K562 (cell line): Measurements from ENCODE around the gene MED29. TPM values are rescaled to one million over a fixed set of nuclear protein-coding genes. Genes with fewer than 3 reads are reported as not detected.

Experiments
- BHLHE40 ChIP-seq: IDR thresholded peaks from 2 replicates; pipeline ENCODE4 v1.6.1; 2011; ENCODE audit warnings: low read length, improper control_type of control experiment
- CEBPG ChIP-seq, 3 experiments: fragments of 200-800 bp in 1 of 3; sonication (Bioruptor generic) in 1 of 3; sonication (generic) in 1 of 3; formaldehyde crosslinking in 1 of 3; IDR thresholded peaks in 2 of 3; conservative IDR thresholded peaks in 1 of 3; 2 replicates each; pipeline versions ENCODE4 v1.6.1 to v1.8.0; 2016 to 2022; ENCODE audit warnings: missing compliant biosample characterization in 2 of 3, missing genetic modification characterization in 2 of 3, mild to moderate bottlenecking in 1 of 3, missing genetic modification reagents in 1 of 3
- DPF2 ChIP-seq: fragments of 450-650 bp; IDR thresholded peaks from 2 replicates; pipeline ENCODE4 v1.6.1; 2016
- E2F4 ChIP-seq: sonication (generic); formaldehyde crosslinking; IDR thresholded peaks from 2 replicates; pipeline ENCODE4 v1.8.0; 2022; ENCODE audit warnings: mild to moderate bottlenecking, low read depth, missing genetic modification reagents
- FOXP1 ChIP-seq: sonication (generic); formaldehyde crosslinking; IDR thresholded peaks from 2 replicates; pipeline ENCODE4 v1.8.0; 2022; ENCODE audit warnings: mild to moderate bottlenecking, missing genetic modification reagents
- FOXP4 ChIP-seq: sonication (generic); formaldehyde crosslinking; IDR thresholded peaks from 2 replicates; pipeline ENCODE4 v1.8.0; 2022; ENCODE audit warnings: mild to moderate bottlenecking, missing genetic modification reagents, borderline replicate concordance
- HCFC1 ChIP-seq: IDR thresholded peaks from 2 replicates; pipeline ENCODE4 v1.6.1; 2012; ENCODE audit warnings: low read depth, low read length, improper control_type of control experiment
- HOMEZ ChIP-seq: fragments of 250-450 bp; sonication (Bioruptor Pico); IDR thresholded peaks from 2 replicates; pipeline ENCODE4 v1.4.0; 2020; ENCODE audit warnings: mild to moderate bottlenecking, moderate library complexity
- KLF13 ChIP-seq: fragments of 450-650 bp; IDR thresholded peaks from 2 replicates; pipeline ENCODE4 v1.6.1; 2016; ENCODE audit warnings: missing genetic modification characterization, low read depth, mild to moderate bottlenecking, missing compliant biosample characterization, moderate library complexity, borderline replicate concordance
- MAX ChIP-seq: sonication (generic); formaldehyde crosslinking; IDR thresholded peaks from 2 replicates; pipeline ENCODE4 v1.9.0; 2022; ENCODE audit warnings: mild to moderate bottlenecking, missing genetic modification reagents
- MLX ChIP-seq, 2 experiments: fragments of 450-650 bp in 1 of 2; sonication (generic) in 1 of 2; formaldehyde crosslinking; conservative IDR thresholded peaks; 2 replicates each; pipeline versions ENCODE4 v1.4.0 to v1.8.1; 2020 to 2022; ENCODE audit warnings: mild to moderate bottlenecking in 1 of 2, missing genetic modification reagents in 1 of 2
- SMAD4 ChIP-seq: fragments of 250-450 bp; sonication (Bioruptor Pico); conservative IDR thresholded peaks from 2 replicates; pipeline ENCODE4 v1.8.0; 2021; ENCODE audit warnings: inconsistent platforms, mild to moderate bottlenecking, moderate library complexity
- TEAD4 ChIP-seq, 2 experiments: sonication (generic) in 1 of 2; formaldehyde crosslinking in 1 of 2; IDR thresholded peaks; 2 replicates each; pipeline versions ENCODE4 v1.6.1 to v1.8.0; 2012 to 2022; ENCODE audit warnings: borderline replicate concordance in 1 of 2, inconsistent platforms in 1 of 2, low read length in 1 of 2, mild to moderate bottlenecking in 1 of 2, missing genetic modification reagents in 1 of 2
- TRIM24 ChIP-seq, 2 experiments: fragments of 450-650 bp; IDR thresholded peaks; 2 replicates each; pipeline ENCODE4 v1.6.1; 2016
- ZBTB12 ChIP-seq: fragments of 250-450 bp; sonication (Bioruptor Pico); IDR thresholded peaks from 2 replicates; pipeline ENCODE4 v1.4.0; 2020
- ZNF121 ChIP-seq: sonication (generic); formaldehyde crosslinking; conservative IDR thresholded peaks from 2 replicates; pipeline ENCODE4 v1.8.0; 2022; ENCODE audit warnings: missing genetic modification reagents
- ZNF695 ChIP-seq: fragments of 450-650 bp; formaldehyde crosslinking; IDR thresholded peaks from 2 replicates; pipeline ENCODE4 v1.4.0; 2020; ENCODE audit warnings: mild to moderate bottlenecking, moderate library complexity
- ZNF764 ChIP-seq: fragments of 250-450 bp; sonication (Bioruptor Pico); IDR thresholded peaks from 2 replicates; pipeline ENCODE4 v1.4.0; 2020; ENCODE audit warnings: low read depth, mild to moderate bottlenecking, moderate library complexity
- polyA plus RNA-seq, 8 experiments: library from polyadenylated mRNA; depleted of rRNA in 4 of 8; stranded (reverse) in 5 of 8; unstranded in 3 of 8; fragments of >200 nt; fragmentation: Nextera tagmentation in 2 of 8; fragmentation: Illumina TruSeq in 1 of 8; extraction: Ambion mirVana in 2 of 8; extraction: Trizol in 1 of 8; gene quantifications; 2 replicates each; pipeline versions ENCODE4 v1.2.1 to v1.2.3, GENCODE V29; 2011 to 2014; ENCODE audit warnings: inconsistent platforms in 1 of 8, missing spikeins in 1 of 8
- total RNA-seq, 7 experiments: library from RNA; depleted of rRNA in 6 of 7; stranded (reverse); fragments of >200 nt in 6 of 7; fragmentation: Illumina TruSeq in 2 of 7; extraction: Trizol in 2 of 7; gene quantifications; 2 replicates each; pipeline versions ENCODE4 v1.2.1 to v1.2.3, GENCODE V29; 2011 to 2021; ENCODE audit warnings: low replicate concordance in 1 of 7

The MED29 gene
- total and polyA plus RNA-seq, 9 of the 15 experiments (the other 6 are each of a cell fraction or from before 2014, with no cell fraction given): 1.8 to 22.6 (median 12.4) TPM

GRCh38 chr19:39401549-39402345 is 10.6 kb downstream of the MED29 start (continued):
- TF ChIP-seq TEAD4 (IDR thresholded peaks at IDR 0.05; ENCODE audit: low read length) (0 out of 2 replicates have a peak, but pooled peaks have one; percentile 5), TEAD4 (CRISPR knock-in tag; IDR thresholded peaks at IDR 0.05; ENCODE audit: borderline replicate concordance) (no peak), KLF13 (tag) (no peak), ZNF695 (CRISPR knock-in tag) (0 out of 2 replicates have a peak, but pooled peaks have one; percentile 43), DPF2 (peak; percentile 15; the same call in 1 of the 2 replicates), ZNF121 (CRISPR knock-in tag) (peak; percentile 79), FOXP4 (peak; percentile 63; the same call in 1 of the 2 replicates), E2F4 (CRISPR knock-in tag) (peak; percentile 45; the same call in 1 of the 2 replicates), HOMEZ (peak; percentile 64; the same call in 1 of the 2 replicates), SMAD4 (CRISPR knock-in tag) (peak; percentile 52), HCFC1 (no peak), ZBTB12 (CRISPR knock-in tag) (peak; percentile 49; the same call in 1 of the 2 replicates), MAX (CRISPR knock-in tag) (peak; percentile 80), TRIM24 (IDR thresholded peaks at IDR 0.05) (0 out of 4 replicates have a peak, but pooled peaks of 1 of the 2 experiments have one; percentile 8), FOXP1 (0 out of 2 replicates have a peak, but pooled peaks have one; percentile 14), ZNF764 (CRISPR knock-in tag) (no peak), BHLHE40 (peak; percentile 78), CEBPG (CRISPR knock-in tag; IDR thresholded peaks at IDR 0.05) (peak; percentile 68), CEBPG (tag; conservative IDR thresholded peaks at IDR 0.05 in 1 of 2, IDR thresholded peaks at IDR 0.05 in 1 of 2) (no peak), MLX (CRISPR knock-in tag; conservative IDR thresholded peaks at IDR 0.05) (0 out of 4 replicates have a peak, but pooled peaks of 1 of the 2 experiments have one; percentile 38)
